ENCODE results near the gene ZNF143.
"Not testable (repeated sequence)": the region's sequence is repeated elsewhere in the genome, so short reads cannot be mapped to it uniquely, and the experiment has no call there.

The ZNF143 gene

DNA sequence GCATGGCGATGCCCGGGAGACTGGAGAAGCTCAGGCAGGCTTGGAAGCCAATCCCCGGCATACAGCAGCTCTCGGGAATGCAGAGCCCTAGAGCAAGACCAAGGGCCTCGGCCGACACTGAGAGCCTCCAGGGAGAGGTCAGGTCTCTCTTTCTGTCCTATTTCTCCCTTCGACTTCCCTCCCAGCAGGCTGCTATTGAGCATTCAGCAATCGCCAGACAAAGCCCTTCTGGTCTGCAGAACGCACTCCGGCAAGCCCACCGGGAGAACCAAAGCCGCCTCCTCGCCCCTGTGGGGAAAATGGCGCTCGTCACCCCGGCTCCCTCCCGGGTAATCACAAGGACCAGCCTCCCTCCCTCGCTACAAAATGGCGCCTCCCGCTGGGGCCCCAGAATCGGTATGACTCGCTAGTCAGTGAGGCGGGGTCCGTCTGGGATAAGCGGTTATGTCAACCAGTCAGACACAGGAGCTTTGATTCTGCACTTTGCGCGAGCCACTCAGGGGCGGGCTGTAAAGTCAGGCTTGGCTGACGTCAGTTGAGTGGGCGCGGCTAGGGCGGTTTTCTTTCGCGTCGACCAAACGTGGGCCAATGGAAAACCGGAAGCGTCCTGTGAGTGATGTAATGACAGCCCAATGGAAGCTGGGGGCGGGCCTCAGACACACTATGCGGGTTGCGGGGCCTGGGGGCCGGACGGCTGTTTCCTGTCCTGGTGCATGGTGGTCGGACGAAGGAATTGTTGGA, at the start of gene ZNF143:
Gene ZNF143 (plus strand): TSS at position 691 of the 741 bp plus-strand sequence. CDS start 10,297 bp downstream, outside the sequence.
- DNase-seq = peak; percentile 100

DNA sequence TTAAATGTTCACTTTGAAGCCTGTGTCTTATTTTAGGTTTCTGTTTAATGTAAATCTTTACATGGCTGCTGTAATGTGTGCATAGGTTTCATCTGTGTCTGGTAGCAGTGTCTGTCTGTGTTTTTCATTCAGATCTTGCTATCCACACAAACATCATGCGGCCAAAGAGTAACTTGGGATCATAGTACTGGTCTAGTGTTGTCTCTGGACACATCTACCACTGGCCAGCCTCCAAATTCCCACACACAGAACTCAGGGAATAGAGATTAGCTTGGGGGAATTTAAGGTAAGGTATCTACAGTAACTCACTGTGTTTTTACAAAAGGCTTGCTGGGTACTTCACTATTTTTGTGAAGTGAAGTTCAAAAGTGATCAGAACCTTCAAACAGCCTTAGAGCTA, 32.1 kb upstream of the ZNF143 start:
- DNase-seq = no peak

DNA sequence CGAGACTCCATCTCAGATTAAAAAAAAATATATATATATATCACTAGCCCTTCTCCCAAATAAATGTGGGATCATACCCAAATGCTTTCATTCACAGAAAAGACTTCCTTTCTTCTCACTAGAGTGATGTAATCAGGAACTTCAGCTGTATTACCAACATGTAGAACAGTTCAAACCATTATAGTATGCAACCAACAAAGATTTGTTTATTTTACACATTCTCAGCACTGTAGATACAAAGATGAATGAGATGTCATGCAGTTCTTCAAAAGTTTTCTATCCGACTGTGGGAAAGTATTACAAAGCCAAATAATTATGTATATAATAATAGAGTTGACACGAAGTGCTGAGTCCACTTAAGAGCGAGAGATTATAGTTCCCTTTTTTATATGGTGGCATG, 22.2 kb upstream of the ZNF143 start:
- DNase-seq = no peak

DNA sequence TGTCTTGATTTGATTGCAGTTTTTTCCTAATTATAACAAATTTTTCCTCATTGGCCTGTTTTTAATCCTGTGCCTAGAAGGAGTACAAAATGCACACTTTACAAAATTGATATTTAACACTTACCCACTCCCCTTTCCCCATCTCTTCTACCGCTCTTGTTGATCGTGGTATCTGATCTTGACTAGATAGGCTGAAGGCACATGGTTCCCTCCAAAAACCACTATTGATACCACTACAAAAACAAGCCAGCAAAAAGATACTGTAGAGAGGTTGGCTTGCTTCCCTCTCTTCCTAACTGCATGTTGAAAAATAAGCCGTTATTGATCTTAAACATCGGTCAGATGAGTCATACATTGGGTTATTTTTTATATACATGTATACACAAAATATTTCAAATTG, 14.6 kb upstream of the ZNF143 start:
- DNase-seq = no peak

DNA sequence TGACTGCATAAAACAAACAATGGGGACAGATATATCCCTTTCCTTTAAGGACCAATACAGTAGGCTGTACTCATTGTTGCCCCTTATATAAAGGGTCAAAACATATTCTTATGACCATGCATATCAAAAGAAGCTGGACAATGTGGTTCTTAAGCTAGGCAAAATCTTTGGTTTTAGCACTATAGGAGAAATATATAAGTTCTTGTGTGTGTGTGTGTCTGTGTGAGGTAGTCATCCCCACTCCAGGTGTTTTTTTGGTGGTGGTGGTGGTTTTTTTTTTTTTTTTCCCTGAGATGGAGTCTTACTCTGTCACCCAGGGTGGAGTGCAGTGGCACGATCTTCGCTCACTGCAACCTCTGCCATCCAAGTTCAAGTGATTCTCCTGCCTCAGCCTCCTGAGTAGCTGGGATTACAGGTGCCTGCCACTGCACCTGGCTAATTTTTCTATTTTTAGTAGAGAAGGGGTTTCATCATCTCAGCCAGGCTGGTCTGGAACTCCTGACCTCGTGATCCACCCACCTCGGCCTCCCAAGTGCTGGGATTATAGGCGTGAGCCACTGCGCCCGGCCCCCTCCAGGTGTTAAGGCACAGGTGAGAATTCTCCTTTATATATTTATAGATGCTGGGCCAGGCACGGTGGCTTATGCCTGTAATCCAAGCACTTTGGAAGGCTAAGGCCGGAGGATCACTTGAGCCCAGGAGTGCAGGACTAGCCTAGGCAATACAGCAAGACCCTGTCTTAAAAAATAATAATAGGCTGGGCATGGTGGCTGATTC, 12.0 kb upstream of the ZNF143 start:
- DNase-seq = no peak

DNA sequence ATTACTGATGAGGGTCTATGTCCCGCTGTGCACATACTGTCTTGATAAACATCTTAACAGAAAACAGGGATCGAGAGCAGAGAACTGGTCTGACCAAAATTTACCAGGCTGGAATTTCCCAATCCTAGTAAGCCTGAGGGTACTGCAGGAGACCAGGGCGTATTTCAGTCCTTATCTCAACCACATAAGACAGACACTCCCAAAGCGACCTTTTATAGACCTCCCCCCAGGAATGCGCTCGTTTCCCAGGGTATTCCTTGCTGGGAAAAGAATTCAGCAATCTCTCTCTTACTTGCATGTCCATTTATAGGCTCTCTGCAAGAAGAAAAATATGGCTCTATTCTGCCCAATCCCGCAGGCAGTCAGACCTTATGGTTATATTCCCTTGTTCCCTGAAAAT, 8.8 kb upstream of the ZNF143 start:
- not testable (repeated sequence) for DNase-seq

DNA sequence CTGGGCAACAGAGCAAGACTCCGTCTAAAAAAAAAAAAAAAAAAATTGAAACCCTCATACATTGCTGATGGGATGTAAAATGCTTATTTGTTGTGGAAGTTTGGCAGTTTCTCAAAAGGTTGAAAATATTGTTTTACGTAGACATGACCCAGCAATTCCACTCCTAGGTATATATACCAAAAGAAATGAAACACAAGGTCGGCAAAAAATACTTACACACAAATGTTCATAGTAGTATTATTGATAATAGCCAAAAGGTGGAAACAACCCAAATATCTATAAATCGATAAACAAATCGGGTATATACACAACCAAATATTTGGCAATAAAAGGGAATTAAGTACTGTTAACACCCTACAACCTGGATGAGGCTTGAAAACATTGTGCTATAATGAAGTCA, 5.1 kb upstream of the ZNF143 start:
- no peak for DNase-seq

DNA sequence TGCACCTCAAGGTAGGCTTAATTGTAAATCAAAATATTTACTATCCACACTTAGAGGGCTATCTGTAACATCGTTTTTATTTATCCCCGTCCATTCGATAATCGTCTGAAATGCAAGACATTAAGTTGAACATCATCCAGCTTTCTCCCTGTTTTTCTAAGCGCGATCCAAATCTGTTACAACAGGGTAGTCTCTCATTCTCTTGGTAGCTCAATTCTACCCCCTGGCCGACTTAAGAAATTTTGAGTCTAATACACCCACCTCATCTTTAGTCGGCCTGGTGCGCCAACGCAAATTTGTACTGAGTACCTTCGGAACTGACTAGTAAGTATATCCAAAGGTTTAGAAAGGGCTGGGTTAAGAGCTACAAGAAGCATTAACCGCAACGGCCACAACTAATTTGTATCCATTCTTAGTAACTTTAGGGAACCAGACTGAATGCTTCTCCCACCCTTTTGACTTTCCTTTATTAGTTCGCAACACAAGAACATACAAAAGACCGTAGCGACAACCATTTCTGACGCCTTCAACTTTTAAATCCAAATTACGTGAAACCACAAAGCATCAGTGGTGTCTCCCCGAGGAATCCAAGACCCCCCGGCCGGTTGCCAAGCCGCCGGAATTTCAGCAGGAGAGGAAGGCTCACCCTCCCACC, 1.0 kb upstream of the ZNF143 start:
- no peak for DNase-seq

DNA sequence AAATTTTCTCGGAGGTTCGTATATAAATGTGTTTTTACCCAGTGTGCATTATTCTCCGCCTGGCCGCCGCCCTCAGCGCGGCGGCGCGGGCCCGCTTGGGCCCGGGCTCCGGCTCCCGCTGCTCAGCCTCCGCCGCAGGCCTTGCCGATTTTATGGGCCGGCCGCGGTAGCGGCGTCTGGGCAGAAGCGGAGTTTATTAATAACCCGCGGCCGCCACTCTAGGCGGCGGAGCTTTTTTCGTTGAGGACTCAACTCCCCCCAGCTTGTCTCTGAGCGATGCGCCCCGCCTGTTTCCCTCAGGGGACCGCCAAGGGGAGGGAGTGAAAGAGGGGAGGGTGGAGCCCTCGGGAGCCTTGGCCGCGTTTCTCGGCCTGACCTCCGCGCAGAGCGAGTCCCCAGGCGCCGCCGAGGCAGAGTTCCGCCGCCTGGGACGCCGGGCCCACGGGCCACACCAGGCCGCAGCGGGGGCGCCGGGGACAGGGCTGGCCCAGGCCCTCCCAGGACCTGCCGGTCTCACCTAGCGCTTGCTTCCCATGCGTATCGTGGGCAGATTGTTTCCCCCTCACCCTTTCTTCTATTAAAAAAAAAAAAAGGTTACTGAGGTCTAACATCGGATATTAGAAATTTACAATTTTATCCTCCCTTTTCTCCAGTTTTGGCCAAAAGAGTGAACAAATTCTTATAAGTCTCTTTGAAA, 399 bp downstream of the ZNF143 start:
- DNase-seq = peak; percentile 33 to 63

DNA sequence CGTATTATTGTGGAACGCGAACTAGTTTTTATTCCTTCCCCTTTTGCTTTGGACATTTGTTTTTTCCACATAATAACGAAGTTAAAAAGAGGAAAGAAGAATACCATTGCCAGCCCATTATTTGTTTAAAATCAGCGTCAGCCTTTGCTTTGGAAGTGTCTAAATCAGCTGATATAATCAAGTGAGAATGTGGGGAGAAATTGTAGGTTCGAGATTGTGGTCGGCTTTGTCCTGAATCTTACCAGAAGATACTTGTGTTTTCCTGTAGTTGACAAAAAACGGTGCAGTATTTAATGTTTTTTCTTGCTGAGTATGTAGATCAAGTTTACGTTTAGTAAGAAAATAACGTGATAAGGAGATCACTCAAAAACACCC, 935 bp downstream of the ZNF143 start:
- DNase-seq = peak in 1 of 2 experiments; percentile 8

DNA sequence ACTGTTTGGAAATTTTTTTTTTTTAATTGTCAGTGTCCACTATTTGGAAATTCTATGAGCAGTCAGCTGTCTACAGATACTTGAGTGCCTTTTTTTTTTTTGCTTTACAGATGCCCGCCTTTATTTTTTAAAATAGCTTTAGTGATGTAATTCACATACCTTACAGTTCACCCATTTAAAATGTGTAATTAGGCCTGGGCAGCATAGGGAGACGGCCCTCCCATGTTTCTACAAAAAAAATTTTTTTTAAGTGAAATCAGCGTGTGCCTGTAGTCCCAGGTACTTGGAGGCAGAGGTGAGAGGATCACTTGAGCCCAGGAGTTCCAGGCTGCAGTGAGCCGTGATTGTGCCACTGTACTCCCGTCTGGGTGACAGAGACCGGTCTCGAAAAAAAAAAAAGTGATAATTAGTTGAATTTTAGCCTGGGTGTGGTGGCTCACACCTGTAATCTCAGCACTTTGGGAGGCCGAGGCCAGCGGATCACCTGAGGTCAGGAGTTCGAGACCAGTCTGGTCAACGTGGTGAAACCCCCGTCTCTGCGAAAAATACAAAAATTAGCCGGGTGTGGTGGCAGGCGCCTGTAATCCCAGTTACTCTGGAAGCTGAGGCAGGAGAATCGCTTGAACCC, 1.5 kb downstream of the ZNF143 start:
- no peak for DNase-seq

DNA sequence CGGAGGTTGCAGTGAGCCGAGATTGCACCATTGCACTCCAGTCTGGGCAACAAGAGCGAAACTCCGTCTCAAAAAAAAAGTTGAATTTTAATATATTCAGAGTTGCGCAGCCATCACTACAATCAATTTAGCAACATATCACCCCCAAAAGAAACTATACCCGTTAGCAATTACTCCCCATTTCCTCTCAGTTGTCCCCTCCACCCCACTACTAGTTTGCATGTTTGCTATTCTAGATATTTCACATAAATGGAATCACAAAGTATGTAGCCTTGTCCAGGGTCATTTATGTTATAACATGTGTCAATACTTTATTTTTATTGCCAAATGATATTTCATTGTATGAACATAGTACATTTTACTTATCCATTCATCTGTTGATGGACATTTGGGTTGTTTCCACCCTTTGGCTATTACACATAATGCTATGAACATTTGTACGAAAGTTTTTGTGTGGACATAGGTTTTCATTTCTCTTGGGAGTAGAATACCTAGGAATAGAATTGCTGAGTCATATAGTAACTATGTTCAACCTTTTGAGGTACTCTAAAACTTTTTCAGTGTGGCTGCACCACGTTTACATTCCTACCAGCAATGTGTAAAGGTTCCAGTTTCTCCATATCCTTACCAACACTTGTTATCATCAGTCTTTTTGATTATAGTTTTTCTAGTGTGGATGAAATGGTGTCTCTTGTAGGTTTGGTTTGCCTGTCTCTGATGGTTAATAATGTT, 2.2 kb downstream of the ZNF143 start:
- no peak for DNase-seq

DNA sequence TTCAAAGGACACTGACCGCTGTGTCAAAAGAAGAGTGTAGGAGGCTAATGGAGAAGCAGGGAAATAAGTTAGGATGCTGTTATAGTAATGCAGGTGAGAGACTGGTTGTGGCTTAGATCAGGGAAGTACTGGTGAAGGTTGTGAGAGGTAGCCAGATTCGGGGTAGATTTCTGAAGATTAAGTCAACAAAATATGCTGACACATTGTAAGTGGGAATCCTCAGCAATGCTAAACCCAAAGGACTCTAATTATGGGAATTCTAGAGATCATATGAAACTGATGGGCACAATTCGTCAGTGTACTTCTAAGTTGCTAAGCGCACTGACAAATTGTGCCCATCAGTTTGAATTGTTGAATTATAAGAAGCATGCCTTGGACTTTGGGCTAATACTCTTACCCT, 10.0 kb downstream of the ZNF143 start:
- no peak for DNase-seq

DNA sequence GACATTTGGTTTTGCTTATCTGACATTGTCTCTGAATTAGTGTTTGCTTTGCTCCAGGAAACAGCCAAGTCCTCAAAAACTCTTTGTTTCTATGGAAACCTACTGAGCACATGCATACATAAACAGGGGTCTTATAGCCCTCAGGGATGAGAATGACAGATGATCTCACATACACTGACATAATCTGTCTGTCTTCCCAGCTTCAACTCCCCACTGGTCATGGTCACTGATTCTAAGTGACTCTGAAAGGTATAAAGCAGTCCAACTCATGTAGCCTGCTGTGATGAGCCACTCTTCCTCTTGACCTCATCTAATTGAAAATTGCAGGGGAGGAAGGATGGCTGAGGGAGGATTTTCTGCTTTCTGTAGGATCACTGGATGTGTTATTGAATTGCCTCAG, 12.6 kb downstream of the ZNF143 start:
- no peak for DNase-seq

DNA sequence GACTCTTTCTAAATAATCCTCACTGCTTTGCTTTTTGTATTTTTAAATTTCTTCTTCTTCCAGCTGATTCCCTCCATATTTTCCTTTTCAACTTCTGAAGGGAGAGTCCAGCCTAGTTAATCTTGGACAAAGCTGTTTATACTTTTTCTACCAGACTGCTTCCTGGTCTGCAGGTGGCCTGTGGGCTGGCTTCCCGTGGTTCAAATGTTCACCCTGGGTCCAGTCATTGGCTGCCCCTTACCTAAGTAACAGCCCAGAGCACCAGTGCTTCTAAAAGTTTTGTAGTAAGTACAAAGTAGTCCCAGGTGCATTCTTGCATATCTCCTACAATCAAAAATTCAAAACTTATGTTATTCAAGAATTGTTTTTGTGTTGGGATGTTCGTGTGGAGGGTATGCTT, 19.1 kb downstream of the ZNF143 start:
- DNase-seq = no peak

DNA sequence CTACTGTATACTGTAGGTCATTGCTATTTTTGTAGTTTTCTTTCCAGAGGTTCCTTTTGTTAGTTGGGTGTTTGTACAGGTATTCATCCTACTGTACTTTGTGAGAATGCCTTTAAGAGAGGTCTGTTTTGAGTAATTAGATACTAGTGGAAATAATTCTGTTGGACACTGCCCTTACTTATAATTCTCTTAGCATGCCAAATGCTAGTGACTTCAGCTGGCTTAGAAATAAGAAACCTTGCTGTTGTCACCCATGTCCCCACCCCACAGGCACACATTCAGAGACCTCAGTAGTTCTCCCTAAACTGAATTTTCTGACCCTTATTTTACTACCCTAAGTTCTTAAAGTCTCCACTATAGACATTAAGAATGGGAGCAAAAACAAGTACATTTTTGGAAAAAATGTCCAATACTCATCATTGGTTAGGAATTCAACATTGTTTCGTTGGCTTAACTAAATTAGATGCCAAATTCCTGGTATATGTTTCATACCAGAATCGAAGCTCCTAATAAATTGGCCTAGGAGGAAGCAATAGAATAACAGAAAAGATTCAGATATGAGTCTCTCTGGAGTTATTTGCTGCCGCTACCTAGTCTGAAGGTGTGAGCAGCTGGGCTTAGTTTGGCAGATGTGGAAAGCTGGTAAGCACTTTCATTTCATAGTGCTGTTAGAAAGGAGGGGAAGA, 28.4 kb downstream of the ZNF143 start:
- DNase-seq = no peak

DNA sequence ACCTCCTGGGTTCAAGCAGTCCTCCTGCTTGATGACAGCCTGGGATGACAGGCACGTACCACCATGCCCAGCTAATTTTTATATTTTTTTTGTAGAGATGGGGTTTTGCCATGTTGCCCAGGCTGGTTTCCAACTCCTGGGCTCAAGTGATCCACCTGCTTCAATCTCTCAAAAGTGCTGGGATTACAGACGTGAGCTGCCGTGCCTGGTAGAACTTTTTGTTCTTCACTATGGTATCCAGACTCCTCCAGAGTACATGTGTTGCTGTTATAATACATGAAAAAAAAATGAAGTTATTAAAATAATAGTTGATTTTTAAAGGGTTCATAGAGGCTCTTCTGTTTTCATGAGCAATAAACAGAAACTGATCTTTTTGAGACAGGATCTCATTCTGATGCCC, 29.6 kb downstream of the ZNF143 start:
- no peak for DNase-seq

DNA sequence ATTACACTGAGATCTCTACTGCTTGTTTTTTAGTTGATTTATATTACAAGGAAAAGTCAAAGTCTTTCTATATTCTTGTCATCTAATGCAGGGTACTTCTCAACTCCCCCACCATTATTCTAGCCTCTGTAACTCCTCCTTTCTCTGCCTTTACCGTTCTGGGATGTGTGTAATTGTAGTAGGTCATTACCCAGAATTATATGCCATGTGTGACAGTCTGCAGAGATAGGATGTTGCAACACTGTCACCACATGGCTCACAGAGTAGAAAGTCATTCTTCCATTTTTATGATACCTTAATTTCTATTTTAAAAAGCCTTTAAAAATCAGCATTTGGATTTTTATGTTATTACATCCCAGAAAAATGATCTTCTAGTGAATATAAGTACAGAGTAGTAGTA, 32.7 kb downstream of the ZNF143 start:
- DNase-seq = no peak

DNA sequence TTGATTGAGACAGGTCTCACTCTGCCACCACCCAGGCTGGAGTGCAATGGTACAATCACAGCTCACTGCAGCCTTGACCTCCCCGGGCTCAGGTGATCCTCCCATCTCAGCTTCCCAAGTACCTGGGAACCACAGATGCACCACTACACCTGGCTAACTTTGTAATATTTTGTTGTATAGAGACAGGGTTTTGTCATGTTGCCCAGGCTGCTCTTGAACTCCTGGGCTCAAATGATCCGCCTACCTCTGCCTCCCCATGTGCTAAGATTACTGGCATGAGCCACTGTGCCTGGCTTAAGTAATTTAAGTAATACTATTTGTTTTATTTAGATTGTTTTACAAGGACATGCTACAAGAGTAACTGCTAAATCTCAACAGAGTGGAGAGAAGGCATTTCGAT, 33.5 kb downstream of the ZNF143 start:
- no peak for DNase-seq

DNA sequence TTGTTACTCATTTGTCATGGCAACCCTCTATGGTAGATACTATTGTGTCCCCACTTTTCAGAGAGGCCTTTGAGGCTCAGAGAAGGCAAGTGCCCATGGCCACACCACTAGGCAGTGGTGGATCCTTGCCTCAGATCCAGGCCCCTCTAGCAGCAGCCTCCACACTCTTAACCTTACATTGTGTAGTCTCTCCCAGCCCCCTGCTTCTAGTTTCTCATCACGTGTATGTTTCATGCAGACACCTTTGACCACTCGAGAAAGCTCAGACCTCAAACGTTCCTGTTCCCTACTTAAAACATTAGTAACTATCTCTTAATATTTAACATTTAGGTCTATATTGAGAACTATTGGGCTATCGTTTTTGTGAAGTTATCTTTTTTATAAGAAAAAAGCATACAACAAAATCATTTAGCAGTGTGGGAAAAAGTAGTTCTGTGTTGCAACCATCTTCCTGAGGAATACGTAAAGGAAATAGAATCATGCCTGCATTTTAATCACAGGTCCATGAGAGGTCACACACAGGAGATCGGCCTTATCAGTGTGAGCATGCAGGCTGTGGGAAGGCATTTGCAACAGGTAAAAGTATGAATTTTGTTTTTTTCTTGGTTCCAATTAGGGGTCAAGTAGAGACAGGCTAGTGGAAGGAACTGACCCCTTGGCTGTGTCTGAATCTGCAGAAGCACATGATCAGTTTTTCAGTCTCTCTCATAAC, 35.1 kb downstream of the ZNF143 start:
- DNase-seq = no peak

Measured in cerebellar nuclear complex (tissue), 1 donor.